SKM-1 treated with dmso at 0.1 percent for 144 hours (cell line): ENCODE data around the gene TRAF3.

Experiments
- DNase-seq: peaks from one replicate; lab custom pipeline; 2025; ENCODE audit not compliant: unreplicated experiment; lab: John Stamatoyannopoulos, UW

TRAF3 gene

GRCh38 chr14:102777711-102778337 is 575 bp downstream of the TRAF3 start:
- DNase-seq = no peak

GRCh38 chr14:102778338-102779083 is 1.3 kb downstream of the TRAF3 start:
- DNase-seq = no peak

- no peak for DNase-seq
These were observed 1.8 kb downstream of the TRAF3 start for GRCh38 chr14:102779084-102779462.

- DNase-seq = peak; percentile 10
These were observed 2.5 kb downstream of the TRAF3 start for GRCh38 chr14:102779574-102780315.

GRCh38 chr14:102781063-102781462 is 3.8 kb downstream of the TRAF3 start:
- no peak for DNase-seq

- DNase-seq = no peak
These were observed 5.7 kb downstream of the TRAF3 start for GRCh38 chr14:102782974-102783373.

GRCh38 chr14:102784892-102785594 is 7.8 kb downstream of the TRAF3 start:
- DNase-seq = no peak

- DNase-seq = no peak
These were observed 8.3 kb downstream of the TRAF3 start for GRCh38 chr14:102785595-102785963.

GRCh38 chr14:102786768-102787167 is 9.5 kb downstream of the TRAF3 start:
- DNase-seq = no peak

- no peak for DNase-seq
These were observed 12.1 kb downstream of the TRAF3 start for GRCh38 chr14:102789349-102789748.

- no peak for DNase-seq
These were observed 16.5 kb downstream of the TRAF3 start for GRCh38 chr14:102793531-102794328.

- peak; percentile 10 for DNase-seq
These were observed 18.0 kb downstream of the TRAF3 start for GRCh38 chr14:102795060-102795925.

GRCh38 chr14:102796661-102797190 is 19.5 kb downstream of the TRAF3 start:
- DNase-seq = no peak

- DNase-seq = no peak
These were observed 21.7 kb downstream of the TRAF3 start for GRCh38 chr14:102798926-102799325.

- no peak for DNase-seq
These were observed 22.7 kb downstream of the TRAF3 start for GRCh38 chr14:102799684-102800562.

GRCh38 chr14:102802834-102803523 is 25.7 kb downstream of the TRAF3 start:
- DNase-seq = no peak

- DNase-seq = no peak
These were observed 27.6 kb downstream of the TRAF3 start for GRCh38 chr14:102804858-102805257.

- DNase-seq = no peak
These were observed 28.2 kb downstream of the TRAF3 start for GRCh38 chr14:102805371-102805891.
